ENCODE measurements around the gene CBX5.
A peak's percentile ranks its signal among the peaks of the same experiment; 100 is the strongest.
"Not testable (repeated sequence)": the region's sequence is repeated elsewhere in the genome, so short reads cannot be mapped to it uniquely, and the experiment has no call there.

The CBX5 gene

DNA sequence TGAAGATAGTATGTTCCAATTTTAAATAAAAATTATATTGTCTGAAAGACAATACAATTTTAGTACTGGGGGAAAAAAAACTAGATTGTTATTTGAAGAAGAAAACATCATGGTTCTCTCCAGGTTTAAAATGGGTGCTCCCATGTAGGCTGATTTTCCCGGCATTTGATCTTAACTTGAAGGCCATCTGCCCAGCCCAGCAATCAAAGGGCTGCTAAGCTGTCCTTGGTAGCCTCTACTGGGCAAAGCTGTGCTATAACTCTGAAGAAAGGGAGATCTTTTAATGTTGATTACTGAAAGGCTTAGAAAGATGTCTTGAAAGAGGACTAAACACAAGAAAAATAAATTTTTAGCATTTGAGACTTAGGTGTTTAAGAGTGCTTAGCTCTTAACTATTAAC, 41.4 kb downstream of the CBX5 start:
- no peaks in the 10 kb centered on the region for H3K27me3 ChIP-seq (ENCODE audit: control insufficient read depth, insufficient read depth, low read length)
- no peak overlapping the region for H3K9ac ChIP-seq (ENCODE audit: low read depth, low read length)
- no peak overlapping the region for H3K4me3 ChIP-seq (ENCODE audit: low read depth, low read length)
- H3K9me3 ChIP-seq (ENCODE audit: control insufficient read depth, insufficient read depth, low read length): no peaks in the 10 kb centered on the region
- peaks cover 61% of the 10 kb centered on the region for H3K36me3 ChIP-seq (ENCODE audit: control insufficient read depth, insufficient read depth, low read length)
- H3K27ac ChIP-seq (ENCODE audit: low read depth, low read length): no peak overlapping the region
- no peaks in the 10 kb centered on the region for H3K4me1 ChIP-seq (ENCODE audit: control insufficient read depth, insufficient read depth, low read length)

DNA sequence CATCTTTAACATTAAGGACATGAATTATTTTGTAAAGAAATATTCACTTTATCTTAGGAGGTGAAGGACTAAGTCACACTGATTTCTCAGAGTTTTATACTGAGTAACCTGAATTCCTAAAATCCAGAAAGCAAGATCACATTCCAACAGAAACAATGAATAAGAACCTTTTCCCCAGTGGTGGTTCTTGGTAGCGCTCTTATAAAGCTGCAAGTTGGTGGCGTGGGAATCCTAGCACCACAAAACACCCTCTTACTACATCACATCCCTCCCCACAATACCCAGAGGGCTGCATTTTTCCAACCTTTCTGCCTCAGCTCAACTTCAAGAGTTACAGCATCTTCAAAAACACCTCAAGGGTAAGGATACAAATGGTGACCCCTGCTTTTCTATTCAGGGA, 47.1 kb downstream of the CBX5 start:
- H3K4me3 ChIP-seq (ENCODE audit: low read depth, low read length): no peak overlapping the region
- no peaks in the 10 kb centered on the region for H3K9me3 ChIP-seq (ENCODE audit: control insufficient read depth, insufficient read depth, low read length)
- H3K4me1 ChIP-seq (ENCODE audit: control insufficient read depth, insufficient read depth, low read length): peaks cover 5% of the 10 kb centered on the region; the same call in 1 of the 2 replicates
- H3K9ac ChIP-seq (ENCODE audit: low read depth, low read length): no peak overlapping the region
- H3K27ac ChIP-seq (ENCODE audit: low read depth, low read length): peak overlapping the region; percentile 43
- no peaks in the 10 kb centered on the region for H3K27me3 ChIP-seq (ENCODE audit: control insufficient read depth, insufficient read depth, low read length)
- H3K36me3 ChIP-seq (ENCODE audit: control insufficient read depth, insufficient read depth, low read length): peaks cover 19% of the 10 kb centered on the region; the same call in 1 of the 2 replicates

DNA sequence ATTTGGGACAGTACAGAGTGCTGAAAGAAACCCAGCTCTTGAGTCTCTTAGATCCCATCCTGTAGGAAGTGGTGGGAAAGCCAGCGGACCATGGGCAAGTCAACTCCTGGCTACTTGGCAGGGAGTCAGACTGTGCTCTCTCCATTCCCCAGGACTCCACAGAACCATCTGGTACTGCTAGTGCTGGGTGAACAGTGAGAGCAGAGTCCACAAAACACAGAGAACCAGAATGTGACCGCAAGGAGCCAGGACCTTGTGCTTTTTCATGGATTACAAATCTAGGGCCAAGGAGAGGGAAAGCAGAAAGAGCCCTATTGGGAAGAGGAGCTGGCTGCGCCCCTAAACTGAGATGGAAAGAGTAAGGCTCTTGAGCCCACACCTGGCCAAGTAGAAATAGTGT, 48.7 kb downstream of the CBX5 start:
- not testable (repeated sequence) for H3K9me3 ChIP-seq (ENCODE audit: control insufficient read depth, insufficient read depth, low read length); H3K9ac ChIP-seq (ENCODE audit: low read depth, low read length); H3K4me3 ChIP-seq (ENCODE audit: low read depth, low read length); H3K27me3 ChIP-seq (ENCODE audit: control insufficient read depth, insufficient read depth, low read length); H3K4me1 ChIP-seq (ENCODE audit: control insufficient read depth, insufficient read depth, low read length); H3K36me3 ChIP-seq (ENCODE audit: control insufficient read depth, insufficient read depth, low read length); H3K27ac ChIP-seq (ENCODE audit: low read depth, low read length)

DNA sequence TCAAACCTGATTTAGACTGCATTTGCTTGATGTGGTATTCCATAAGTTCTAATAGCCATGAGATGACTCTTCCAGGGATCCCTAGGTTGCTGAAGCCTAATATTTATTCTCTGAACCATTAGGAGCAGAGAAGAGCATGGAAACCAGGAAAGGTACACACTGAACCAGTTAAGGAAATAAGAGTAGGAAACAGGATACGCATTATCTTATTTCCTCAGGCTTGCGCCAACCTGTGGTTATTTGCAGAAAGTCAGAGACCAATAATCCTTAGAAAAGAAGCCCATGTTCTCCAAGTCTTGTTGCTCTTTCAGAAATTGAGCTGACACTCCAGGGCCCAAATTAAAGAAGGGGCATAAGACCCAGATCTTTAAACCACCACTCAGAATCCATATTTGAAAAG, 49.4 kb downstream of the CBX5 start:
- H3K27ac ChIP-seq (ENCODE audit: low read depth, low read length): no peak overlapping the region
- peaks cover under 1% of the 10 kb centered on the region; the same call in 1 of the 2 replicates for H3K36me3 ChIP-seq (ENCODE audit: control insufficient read depth, insufficient read depth, low read length)
- no peak overlapping the region for H3K4me3 ChIP-seq (ENCODE audit: low read depth, low read length)
- peaks cover 5% of the 10 kb centered on the region; the same call in 1 of the 2 replicates for H3K4me1 ChIP-seq (ENCODE audit: control insufficient read depth, insufficient read depth, low read length)
- H3K9me3 ChIP-seq (ENCODE audit: control insufficient read depth, insufficient read depth, low read length): no peaks in the 10 kb centered on the region
- H3K9ac ChIP-seq (ENCODE audit: low read depth, low read length): no peak overlapping the region
- no peaks in the 10 kb centered on the region for H3K27me3 ChIP-seq (ENCODE audit: control insufficient read depth, insufficient read depth, low read length)

GRCh38 chr12:54229624-54230212, 50.2 kb downstream of the CBX5 start:
- H3K27ac ChIP-seq (ENCODE audit: low read depth, low read length): peak overlapping the region; percentile 25
- H3K36me3 ChIP-seq (ENCODE audit: control insufficient read depth, insufficient read depth, low read length): no peaks in the 10 kb centered on the region; the same call in 1 of the 2 replicates
- H3K9ac ChIP-seq (ENCODE audit: low read depth, low read length): no peak overlapping the region
- no peaks in the 10 kb centered on the region for H3K9me3 ChIP-seq (ENCODE audit: control insufficient read depth, insufficient read depth, low read length)
- no peak overlapping the region for H3K4me3 ChIP-seq (ENCODE audit: low read depth, low read length)
- H3K27me3 ChIP-seq (ENCODE audit: control insufficient read depth, insufficient read depth, low read length): no peaks in the 10 kb centered on the region
- peaks cover 5% of the 10 kb centered on the region; the same call in 1 of the 2 replicates for H3K4me1 ChIP-seq (ENCODE audit: control insufficient read depth, insufficient read depth, low read length)

DNA sequence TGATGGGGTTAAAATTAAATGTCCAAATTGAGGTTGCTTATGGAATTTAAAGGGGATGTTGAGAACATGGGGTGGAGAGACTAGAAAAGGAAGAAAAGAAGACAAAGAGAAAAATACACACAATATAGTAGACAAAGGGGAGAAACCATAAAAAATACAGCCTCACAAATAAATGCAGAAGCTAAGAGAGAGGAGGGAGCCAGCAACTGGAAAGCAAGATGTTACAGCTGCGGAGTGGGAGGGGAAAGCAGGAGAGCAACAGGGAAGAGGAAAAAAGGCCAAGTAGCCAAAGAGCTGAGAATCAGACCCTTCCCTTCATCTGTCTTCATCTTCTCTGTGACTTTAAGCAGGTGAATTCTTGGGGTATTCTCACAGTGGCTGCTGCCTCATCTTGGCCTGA, 51.5 kb downstream of the CBX5 start:
- Histone ChIP-seq H3K27ac (ENCODE audit: low read depth, low read length) (peak overlapping the region; percentile 27), H3K9me3 (ENCODE audit: control insufficient read depth, insufficient read depth, low read length) (no peaks in the 10 kb centered on the region), H3K9ac (ENCODE audit: low read depth, low read length) (no peak overlapping the region), H3K36me3 (ENCODE audit: control insufficient read depth, insufficient read depth, low read length) (no peaks in the 10 kb centered on the region), H3K4me3 (ENCODE audit: low read depth, low read length) (no peak overlapping the region), H3K4me1 (ENCODE audit: control insufficient read depth, insufficient read depth, low read length) (peaks cover 5% of the 10 kb centered on the region; the same call in 1 of the 2 replicates), H3K27me3 (ENCODE audit: control insufficient read depth, insufficient read depth, low read length) (no peaks in the 10 kb centered on the region)

GRCh38 chr12:54227927-54228326, 52.0 kb downstream of the CBX5 start:
- H3K9ac ChIP-seq (ENCODE audit: low read depth, low read length); H3K27me3 ChIP-seq (ENCODE audit: control insufficient read depth, insufficient read depth, low read length): not testable (repeated sequence)

GRCh38 chr12:54227376-54227775, 52.5 kb downstream of the CBX5 start:
- no peak overlapping the region for H3K9ac ChIP-seq (ENCODE audit: low read depth, low read length)
- H3K4me3 ChIP-seq (ENCODE audit: low read depth, low read length): no peak overlapping the region
- no peaks in the 10 kb centered on the region for H3K9me3 ChIP-seq (ENCODE audit: control insufficient read depth, insufficient read depth, low read length)
- no peak overlapping the region for H3K27ac ChIP-seq (ENCODE audit: low read depth, low read length)
- H3K36me3 ChIP-seq (ENCODE audit: control insufficient read depth, insufficient read depth, low read length): no peaks in the 10 kb centered on the region
- H3K27me3 ChIP-seq (ENCODE audit: control insufficient read depth, insufficient read depth, low read length): no peaks in the 10 kb centered on the region; the same call in 1 of the 2 replicates
- H3K4me1 ChIP-seq (ENCODE audit: control insufficient read depth, insufficient read depth, low read length): no peaks in the 10 kb centered on the region

More at GRCh38 chr12:54227927-54228326, 52.0 kb downstream of the CBX5 start:
- H3K4me3 ChIP-seq (ENCODE audit: low read depth, low read length); H3K27ac ChIP-seq (ENCODE audit: low read depth, low read length); H3K4me1 ChIP-seq (ENCODE audit: control insufficient read depth, insufficient read depth, low read length); H3K9me3 ChIP-seq (ENCODE audit: control insufficient read depth, insufficient read depth, low read length); H3K36me3 ChIP-seq (ENCODE audit: control insufficient read depth, insufficient read depth, low read length): not testable (repeated sequence)

DNA sequence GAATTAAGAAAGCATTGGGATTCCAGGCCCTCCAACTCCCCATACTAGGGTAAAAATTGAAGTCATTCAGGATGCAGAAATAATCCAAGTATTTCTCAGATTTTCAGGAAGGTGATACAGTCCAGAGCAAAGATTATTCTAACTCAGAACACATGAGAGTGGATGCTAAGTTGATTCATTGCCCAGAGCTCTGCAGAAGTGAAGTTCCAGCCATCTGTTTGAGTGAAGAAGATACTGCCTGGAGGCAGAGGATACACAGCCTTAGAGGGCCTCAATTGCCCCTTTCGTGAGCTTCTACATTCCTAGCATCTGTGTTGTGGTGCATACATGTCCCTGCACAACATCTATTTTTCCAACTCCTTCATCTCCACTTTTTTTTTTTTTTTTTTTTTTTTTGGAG, 54.3 kb downstream of the CBX5 start:
- no peaks in the 10 kb centered on the region for H3K36me3 ChIP-seq (ENCODE audit: control insufficient read depth, insufficient read depth, low read length)
- no peak overlapping the region for H3K4me3 ChIP-seq (ENCODE audit: low read depth, low read length)
- H3K9me3 ChIP-seq (ENCODE audit: control insufficient read depth, insufficient read depth, low read length): no peaks in the 10 kb centered on the region
- no peak overlapping the region for H3K27ac ChIP-seq (ENCODE audit: low read depth, low read length)
- H3K27me3 ChIP-seq (ENCODE audit: control insufficient read depth, insufficient read depth, low read length): no peaks in the 10 kb centered on the region; the same call in 1 of the 2 replicates
- H3K9ac ChIP-seq (ENCODE audit: low read depth, low read length): no peak overlapping the region
- H3K4me1 ChIP-seq (ENCODE audit: control insufficient read depth, insufficient read depth, low read length): no peaks in the 10 kb centered on the region

GRCh38 chr12:54222609-54223008, 57.3 kb downstream of the CBX5 start:
- Histone ChIP-seq H3K27ac (ENCODE audit: low read depth, low read length) (no peak overlapping the region), H3K27me3 (ENCODE audit: control insufficient read depth, insufficient read depth, low read length) (peaks cover 17% of the 10 kb centered on the region), H3K36me3 (ENCODE audit: control insufficient read depth, insufficient read depth, low read length) (no peaks in the 10 kb centered on the region), H3K9ac (ENCODE audit: low read depth, low read length) (no peak overlapping the region), H3K9me3 (ENCODE audit: control insufficient read depth, insufficient read depth, low read length) (no peaks in the 10 kb centered on the region), H3K4me1 (ENCODE audit: control insufficient read depth, insufficient read depth, low read length) (peaks cover 8% of the 10 kb centered on the region; the same call in 1 of the 2 replicates), H3K4me3 (ENCODE audit: low read depth, low read length) (no peak overlapping the region)

DNA sequence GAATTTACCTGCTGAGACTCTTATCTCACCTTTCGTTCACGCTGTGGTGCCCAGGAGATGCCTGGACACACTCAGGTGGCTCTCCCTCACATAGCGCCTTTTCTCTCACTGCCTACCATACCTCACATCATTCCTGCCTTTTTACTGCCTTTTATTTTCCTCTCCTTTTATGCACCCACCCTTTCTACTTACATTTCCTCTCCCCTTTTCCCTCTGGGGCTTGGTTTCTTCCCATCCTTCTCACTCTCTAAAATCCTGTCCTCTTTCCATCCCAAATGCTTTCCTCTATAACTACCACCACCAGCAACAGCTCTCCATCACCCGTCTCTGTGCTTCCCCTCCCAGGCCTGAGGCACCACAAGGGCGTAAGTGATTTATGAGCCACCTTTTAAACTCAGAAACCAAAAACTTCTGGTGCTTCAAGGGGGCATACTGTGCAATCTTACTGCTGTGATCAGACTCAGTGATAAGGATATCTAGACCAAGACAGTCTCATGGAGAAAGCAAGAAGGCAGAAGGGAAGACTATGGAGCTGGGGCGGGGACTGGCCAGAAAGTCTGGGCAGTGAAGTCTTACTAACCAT, 58.4 kb downstream of the CBX5 start:
- Histone ChIP-seq H3K4me1 (ENCODE audit: control insufficient read depth, insufficient read depth, low read length) (peaks cover 13% of the 10 kb centered on the region; the same call in 1 of the 2 replicates), H3K9ac (ENCODE audit: low read depth, low read length) (no peak overlapping the region), H3K27ac (ENCODE audit: low read depth, low read length) (no peak overlapping the region), H3K4me3 (ENCODE audit: low read depth, low read length) (no peak overlapping the region), H3K36me3 (ENCODE audit: control insufficient read depth, insufficient read depth, low read length) (no peaks in the 10 kb centered on the region), H3K27me3 (ENCODE audit: control insufficient read depth, insufficient read depth, low read length) (peaks cover 26% of the 10 kb centered on the region), H3K9me3 (ENCODE audit: control insufficient read depth, insufficient read depth, low read length) (no peaks in the 10 kb centered on the region)

Data from HUES48 (cell line).